GM12874 (cell line): ENCODE results near the gene SALL4.

Experiments used
- TF ChIP-seq, protein P1 (sequence below): IDR thresholded peaks from 2 replicates; pipeline ENCODE4 v1.5.1; 2011; ENCODE audit warnings: low read depth, mild to moderate bottlenecking, control low read depth, low read length, moderate library complexity; ENCODE audit not compliant: insufficient read depth

The SALL4 gene

DNA sequence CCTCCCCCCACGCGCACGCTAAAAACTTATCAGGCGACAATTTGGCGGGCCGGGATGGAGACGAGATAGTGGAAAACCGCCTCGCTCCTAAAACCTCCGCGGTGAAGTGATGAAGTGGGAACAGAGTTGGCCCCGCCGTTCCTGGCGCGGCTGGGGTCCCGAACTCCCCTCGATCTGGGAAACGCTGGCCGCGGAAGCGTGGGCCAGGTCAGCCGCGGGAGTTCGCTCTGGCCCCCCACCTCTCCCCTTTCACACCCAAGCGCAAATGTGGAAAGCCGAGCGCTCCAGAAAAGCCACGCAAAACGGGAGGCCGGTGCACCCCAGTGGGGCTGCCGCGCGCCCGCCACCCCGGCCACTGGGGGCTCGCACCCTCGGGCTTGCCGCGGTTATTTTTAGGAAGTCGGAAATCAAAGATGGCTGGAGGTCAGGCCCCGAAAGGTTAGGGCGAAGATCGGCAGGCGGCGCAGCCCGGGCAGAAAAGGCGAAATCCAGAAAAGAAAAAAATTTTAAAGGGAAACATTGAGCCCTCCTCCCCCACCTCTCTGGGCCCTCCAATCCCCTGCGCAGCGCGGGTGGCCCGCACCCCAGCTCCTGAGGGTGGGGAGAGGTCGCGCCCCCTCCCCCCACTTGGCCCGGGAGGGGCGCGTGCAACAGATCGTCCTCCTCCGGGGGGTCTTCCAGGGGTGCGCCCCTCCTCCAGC is 1.0 kb downstream of the SALL4 start:
- TF ChIP-seq, protein P1, sequence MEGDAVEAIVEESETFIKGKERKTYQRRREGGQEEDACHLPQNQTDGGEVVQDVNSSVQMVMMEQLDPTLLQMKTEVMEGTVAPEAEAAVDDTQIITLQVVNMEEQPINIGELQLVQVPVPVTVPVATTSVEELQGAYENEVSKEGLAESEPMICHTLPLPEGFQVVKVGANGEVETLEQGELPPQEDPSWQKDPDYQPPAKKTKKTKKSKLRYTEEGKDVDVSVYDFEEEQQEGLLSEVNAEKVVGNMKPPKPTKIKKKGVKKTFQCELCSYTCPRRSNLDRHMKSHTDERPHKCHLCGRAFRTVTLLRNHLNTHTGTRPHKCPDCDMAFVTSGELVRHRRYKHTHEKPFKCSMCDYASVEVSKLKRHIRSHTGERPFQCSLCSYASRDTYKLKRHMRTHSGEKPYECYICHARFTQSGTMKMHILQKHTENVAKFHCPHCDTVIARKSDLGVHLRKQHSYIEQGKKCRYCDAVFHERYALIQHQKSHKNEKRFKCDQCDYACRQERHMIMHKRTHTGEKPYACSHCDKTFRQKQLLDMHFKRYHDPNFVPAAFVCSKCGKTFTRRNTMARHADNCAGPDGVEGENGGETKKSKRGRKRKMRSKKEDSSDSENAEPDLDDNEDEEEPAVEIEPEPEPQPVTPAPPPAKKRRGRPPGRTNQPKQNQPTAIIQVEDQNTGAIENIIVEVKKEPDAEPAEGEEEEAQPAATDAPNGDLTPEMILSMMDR = no peak

DNA sequence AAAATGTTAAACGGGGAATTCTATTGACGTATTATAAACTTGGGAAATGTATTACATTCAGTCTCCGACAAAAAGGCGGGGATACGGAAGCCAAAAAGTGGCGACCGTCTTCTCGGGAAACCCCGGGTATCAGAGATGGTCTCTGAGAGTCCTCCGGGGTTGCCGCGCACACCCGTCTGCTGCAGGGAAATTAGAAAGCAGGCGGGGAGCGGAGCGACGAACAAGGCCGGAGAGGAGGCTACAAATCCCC is 1.5 kb downstream of the SALL4 start:
- TF ChIP-seq, protein P1 = no peak

DNA sequence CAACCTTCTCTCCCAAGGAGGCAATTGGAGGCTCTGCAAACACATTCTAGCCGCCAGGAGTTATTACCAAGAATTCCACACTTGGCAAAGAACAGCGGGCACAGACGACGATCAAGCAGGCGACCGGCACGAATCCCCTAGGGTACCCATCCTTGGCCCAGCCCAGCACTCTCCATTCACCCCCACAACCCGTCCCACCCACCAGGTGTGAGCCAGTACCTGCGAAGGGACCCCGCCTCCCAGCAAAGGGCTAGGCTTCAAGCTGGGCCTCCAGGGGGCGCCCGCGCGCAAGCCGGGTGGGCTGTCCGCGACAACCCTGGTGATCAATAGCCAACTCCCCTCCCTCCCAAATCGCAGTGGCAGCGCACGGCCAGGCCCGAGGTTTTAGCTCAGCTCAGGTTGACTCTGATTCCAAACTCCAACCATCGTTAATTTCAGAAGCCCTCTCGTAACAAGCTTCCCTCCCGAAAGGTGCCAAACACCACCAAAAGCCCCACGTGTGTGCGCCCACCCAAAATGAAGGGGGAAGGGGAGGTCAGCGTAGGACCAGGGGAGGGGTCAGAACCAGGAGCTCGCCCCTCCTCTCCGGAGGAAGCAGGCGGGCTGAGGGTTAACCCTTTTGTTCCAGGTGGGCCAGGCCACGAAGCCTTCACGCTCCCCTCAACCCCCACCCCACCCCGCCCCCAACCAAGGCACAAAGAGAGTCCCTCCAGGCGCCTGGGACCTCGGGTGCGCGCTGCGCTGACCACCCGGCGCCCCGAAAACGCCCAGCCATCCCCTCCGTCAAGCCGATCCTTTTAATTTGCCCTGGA is 2.1 kb downstream of the SALL4 start:
- TF ChIP-seq, protein P1 = peak; percentile 94

DNA sequence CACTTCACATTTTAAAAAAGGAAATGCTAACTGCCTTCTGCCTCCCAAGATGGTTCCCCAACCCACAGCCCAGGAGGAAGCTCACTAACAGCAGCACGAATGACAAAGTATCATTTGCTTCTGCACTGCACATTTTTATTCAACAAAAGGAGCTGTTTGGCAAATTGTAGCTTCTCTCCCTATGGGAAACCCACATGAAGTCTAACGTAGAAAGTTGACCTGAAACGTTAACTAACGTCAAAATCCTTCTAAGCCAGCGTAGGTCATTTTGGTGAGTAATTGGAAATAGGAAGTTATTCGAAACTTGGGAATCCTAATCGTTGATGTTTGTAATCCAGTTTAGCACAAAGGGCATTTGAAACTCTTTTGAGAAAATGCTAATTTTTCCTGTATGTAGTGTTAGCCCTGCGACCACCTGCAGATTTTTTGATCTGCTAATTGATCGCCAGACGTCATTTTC is 2.9 kb downstream of the SALL4 start:
- TF ChIP-seq, protein P1 = no peak

DNA sequence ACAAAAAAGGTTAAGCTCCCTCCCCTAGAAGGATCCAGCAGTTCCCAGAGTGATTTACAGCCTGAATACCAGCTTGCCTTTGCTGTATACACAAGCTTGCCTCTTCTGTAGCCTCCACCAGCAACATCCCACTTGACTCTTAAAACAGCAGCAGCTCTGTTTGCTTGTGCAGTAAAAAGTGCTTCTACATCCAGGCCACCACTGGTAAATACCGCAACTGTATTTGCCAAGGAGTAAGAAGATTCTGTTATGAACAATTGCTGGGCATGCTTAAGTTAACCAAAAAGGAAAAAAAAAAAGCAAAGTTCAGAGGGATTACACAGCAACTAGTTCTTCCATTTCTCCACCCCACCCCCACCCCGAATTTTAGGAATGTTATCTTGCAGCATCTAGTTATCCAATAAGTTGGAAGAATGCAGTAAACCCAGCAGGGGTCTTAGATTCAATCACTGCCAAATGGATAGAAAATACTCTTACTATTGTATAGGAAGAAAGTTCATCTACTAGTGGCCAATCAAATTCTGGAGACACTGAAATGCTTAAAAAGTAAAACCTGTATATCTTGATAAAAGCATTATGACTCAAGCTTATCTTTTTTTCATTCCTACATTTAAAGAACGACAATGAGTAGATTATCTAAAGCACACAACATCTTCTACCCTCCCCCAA is 4.8 kb downstream of the SALL4 start:
- TF ChIP-seq, protein P1 = no peak

DNA sequence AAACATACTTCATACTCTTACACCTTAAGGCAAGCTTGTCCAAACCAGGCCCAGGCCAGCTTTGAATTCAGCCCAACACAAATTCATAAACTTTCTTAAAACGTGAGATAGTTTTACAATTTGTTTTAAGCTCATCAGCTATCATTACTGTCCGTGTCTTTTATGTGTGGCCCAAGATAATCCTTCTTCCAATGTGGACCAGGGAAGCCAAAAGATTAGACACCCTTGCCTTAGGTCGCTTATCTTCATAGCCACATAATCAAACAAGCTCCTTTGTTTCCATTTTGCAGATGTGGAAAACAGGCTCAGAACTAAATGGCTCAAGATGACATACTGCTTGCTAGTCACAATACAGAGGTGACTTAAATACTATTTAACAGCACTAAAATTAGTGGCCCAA is 6.0 kb downstream of the SALL4 start:
- TF ChIP-seq, protein P1 = no peak

DNA sequence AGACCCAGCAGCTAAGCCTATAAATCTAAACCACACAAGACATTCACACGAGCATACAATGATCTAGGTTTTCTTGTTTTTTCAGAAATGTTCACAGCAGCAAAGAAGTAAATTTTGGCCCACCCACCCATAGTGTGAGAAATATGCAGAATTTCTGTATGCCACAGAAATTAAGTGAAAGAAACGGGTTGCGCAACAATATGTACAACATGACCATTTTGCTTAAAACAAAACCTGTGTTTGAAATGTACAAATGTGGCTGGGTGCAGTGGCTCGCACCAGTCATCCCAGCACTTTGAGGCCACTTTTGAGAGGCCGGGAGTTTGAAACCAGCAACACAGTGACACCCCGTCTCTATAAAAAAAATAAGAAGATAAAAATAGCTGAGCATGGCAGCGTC is 9.4 kb downstream of the SALL4 start:
- TF ChIP-seq, protein P1 = no peak
